Activated CD4-positive, CD25-positive, alpha-beta regulatory T cell treated with anti-CD3 and anti-CD28 coated beads, Interleukin-2, amount 50 U/mL, for 72 hours (primary cell): ENCODE results near the gene ASB9.
"Not testable (repeated sequence)": the region's sequence is repeated elsewhere in the genome, so short reads cannot be mapped to it uniquely, and the experiment has no call there.

Experiments used
- DNase-seq: peaks from one replicate; pipeline ENCODE4 v3.0.0; 2021

Gene ASB9

GRCh38 chrX:15269618-15270521 is at the start of gene ASB9:
TSS of gene ASB9 (minus strand) at chrX:15270083. CDS start at chrX:15269874, 209 bp downstream.
- DNase-seq, result no peak

GRCh38 chrX:15319075-15319474 is 49.2 kb upstream of the ASB9 start:
- no peak for DNase-seq

- DNase-seq, result no peak
Measured at GRCh38 chrX:15315509-15315908, 45.6 kb upstream of the ASB9 start, which contains the start of gene ASB11. TSS of gene ASB11 (minus strand) at chrX:15315640. CDS start at chrX:15315605, 35 bp downstream.

- no peak for DNase-seq
Measured at GRCh38 chrX:15314472-15314871, 44.6 kb upstream of the ASB9 start.

- no peak for DNase-seq
Measured at GRCh38 chrX:15311119-15311518, 41.2 kb upstream of the ASB9 start.

GRCh38 chrX:15310117-15310516 is 40.2 kb upstream of the ASB9 start:
- DNase-seq, result no peak

- DNase-seq, result not testable (repeated sequence)
Measured at GRCh38 chrX:15305899-15306298, 36.0 kb upstream of the ASB9 start.

- DNase-seq, result no peak
Measured at GRCh38 chrX:15301924-15302323, 32.0 kb upstream of the ASB9 start.

- no peak for DNase-seq
Measured at GRCh38 chrX:15299941-15300851, 30.3 kb upstream of the ASB9 start.

GRCh38 chrX:15298780-15299179 is 28.9 kb upstream of the ASB9 start:
- no peak for DNase-seq

GRCh38 chrX:15298201-15298600 is 28.3 kb upstream of the ASB9 start:
- no peak for DNase-seq

- no peak for DNase-seq
Measured at GRCh38 chrX:15293451-15293850, 23.6 kb upstream of the ASB9 start.

- no peak for DNase-seq
Measured at GRCh38 chrX:15292861-15293260, 23.0 kb upstream of the ASB9 start.

GRCh38 chrX:15277604-15278003 is 7.7 kb upstream of the ASB9 start:
- DNase-seq, result no peak

- DNase-seq, result no peak
Measured at GRCh38 chrX:15274946-15275345, 5.1 kb upstream of the ASB9 start.

GRCh38 chrX:15273275-15273674 is 3.4 kb upstream of the ASB9 start:
- DNase-seq, result not testable (repeated sequence)

- no peak for DNase-seq
Measured at GRCh38 chrX:15271757-15272156, 1.9 kb upstream of the ASB9 start.

- no peak for DNase-seq
Measured at GRCh38 chrX:15269120-15269519, 763 bp downstream of the ASB9 start.

- no peak for DNase-seq
Measured at GRCh38 chrX:15254852-15255251, 15.0 kb downstream of the ASB9 start.

- no peak for DNase-seq
Measured at GRCh38 chrX:15245896-15246295, 24.0 kb downstream of the ASB9 start.

GRCh38 chrX:15244421-15244820 is 25.5 kb downstream of the ASB9 start:
- no peak for DNase-seq

GRCh38 chrX:15242899-15243555 is 26.9 kb downstream of the ASB9 start:
- peak; percentile 33 for DNase-seq

GRCh38 chrX:15241301-15241700 is 28.6 kb downstream of the ASB9 start:
- DNase-seq, result no peak
